Skin of body (tissue), 2 donors: ENCODE data around the gene SNAPIN. TPM values are rescaled to one million over a fixed set of nuclear protein-coding genes. Genes with fewer than 3 reads are reported as not detected.

Experiments
- DNase-seq: peaks from one replicate; lab custom pipeline; 2025; lab: John Stamatoyannopoulos, UW
- total RNA-seq: library from RNA; depleted of rRNA; stranded (reverse); fragments of >200 nt; gene quantifications from one replicate; pipeline ENCODE4 v1.2.3, GENCODE V29; 2014

Gene SNAPIN
- total RNA-seq, 1 donor from 2014 or later: 33.2 TPM

DNA sequence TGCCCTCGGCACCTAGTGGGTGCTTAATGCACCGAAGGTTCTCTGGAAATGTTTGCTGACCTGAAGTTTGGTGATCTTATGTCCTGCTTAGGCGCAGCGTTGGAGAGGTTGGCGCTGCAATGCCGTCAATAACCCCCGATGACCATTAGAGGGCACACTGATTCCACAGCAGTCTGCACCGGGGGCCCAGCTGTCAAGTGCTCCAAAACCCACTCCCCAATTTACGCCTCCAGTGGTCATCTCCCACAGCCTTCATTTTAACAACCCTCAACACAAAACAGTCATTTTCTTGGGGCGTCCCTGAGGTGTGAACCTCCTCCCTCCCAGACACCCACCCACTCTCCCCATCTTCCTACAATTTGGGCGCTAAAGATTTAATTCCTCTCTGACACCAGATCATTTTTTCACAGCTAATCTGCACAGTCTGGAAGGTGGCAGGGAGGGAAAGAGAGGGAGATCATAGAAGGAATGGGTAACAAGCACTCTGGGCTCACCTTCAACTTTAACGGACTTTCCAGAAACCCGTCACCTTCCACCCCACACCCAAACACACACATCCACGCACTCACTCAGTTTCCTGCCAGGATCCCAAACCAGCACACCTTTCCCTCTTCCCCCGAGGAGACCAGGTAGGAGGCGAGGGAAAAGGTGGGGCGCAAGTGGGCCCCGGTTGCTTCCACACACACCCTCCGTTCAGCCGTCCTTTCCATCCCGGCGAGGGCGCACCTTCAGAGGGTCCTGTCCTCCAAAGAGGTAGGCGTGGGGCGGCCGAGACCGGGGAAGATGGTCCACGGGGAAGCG, 19.4 kb downstream of the SNAPIN start:
- peak; percentile 58 for DNase-seq

DNA sequence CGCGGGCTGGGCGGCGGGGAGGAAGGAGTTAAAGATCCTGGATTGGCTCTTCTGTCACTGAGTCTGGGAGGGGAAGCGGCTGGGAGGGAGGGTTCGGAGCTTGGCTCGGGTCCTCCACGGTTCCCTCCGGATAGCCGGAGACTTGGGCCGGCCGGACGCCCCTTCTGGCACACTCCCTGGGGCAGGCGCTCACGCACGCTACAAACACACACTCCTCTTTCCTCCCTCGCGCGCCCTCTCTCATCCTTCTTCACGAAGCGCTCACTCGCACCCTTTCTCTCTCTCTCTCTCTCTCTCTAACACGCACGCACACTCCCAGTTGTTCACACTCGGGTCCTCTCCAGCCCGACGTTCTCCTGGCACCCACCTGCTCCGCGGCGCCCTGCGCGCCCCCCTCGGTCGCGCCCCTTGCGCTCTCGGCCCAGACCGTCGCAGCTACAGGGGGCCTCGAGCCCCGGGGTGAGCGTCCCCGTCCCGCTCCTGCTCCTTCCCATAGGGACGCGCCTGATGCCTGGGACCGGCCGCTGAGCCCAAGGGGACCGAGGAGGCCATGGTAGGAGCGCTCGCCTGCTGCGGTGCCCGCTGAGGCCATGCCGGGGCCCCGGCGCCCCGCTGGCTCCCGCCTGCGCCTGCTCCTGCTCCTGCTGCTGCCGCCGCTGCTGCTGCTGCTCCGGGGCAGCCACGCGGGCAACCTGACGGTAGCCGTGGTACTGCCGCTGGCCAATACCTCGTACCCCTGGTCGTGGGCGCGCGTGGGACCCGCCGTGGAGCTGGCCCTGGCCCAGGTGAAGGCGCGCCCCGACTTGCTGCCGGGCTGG, 20.2 kb downstream of the SNAPIN start, which contains the start of gene NPR1:
TSS of gene NPR1 (plus strand) at position 170 of the 818 bp plus-strand sequence. CDS start at position 591, 421 bp downstream.
- DNase-seq: peak; percentile 36

DNA sequence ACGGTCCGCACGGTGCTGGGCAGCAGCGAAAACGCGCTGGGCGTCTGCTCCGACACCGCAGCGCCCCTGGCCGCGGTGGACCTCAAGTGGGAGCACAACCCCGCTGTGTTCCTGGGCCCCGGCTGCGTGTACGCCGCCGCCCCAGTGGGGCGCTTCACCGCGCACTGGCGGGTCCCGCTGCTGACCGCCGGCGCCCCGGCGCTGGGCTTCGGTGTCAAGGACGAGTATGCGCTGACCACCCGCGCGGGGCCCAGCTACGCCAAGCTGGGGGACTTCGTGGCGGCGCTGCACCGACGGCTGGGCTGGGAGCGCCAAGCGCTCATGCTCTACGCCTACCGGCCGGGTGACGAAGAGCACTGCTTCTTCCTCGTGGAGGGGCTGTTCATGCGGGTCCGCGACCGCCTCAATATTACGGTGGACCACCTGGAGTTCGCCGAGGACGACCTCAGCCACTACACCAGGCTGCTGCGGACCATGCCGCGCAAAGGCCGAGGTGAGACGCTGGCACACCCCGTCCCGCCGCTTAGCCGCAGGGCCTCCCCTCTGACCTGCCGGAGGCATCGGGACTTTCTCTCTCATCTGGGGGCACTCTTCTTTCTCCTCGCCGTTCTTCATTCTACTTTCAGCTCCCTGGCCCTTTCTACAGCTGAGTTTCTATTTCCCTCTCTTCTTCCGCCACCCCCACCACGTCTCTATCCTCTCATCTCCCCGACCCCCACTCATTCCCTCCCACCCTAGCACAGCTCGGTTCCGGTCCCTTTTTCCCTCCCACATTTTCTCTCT, 21.0 kb downstream of the SNAPIN start:
- no peak for DNase-seq

DNA sequence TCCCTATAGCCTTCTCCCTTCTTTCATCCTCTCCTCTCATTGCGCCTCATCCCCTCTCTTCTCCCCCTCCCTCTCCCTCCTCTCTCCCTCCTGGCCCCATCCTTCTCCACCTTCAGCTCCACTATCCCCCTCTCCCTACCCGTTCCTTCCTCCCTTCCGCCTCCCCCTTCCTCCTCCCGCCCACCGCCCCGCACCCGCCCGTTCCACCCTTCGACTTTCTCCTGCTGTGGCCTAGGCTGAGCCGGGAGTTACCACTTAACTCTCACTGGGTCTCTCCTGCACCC, 21.6 kb downstream of the SNAPIN start:
- no peak for DNase-seq

DNA sequence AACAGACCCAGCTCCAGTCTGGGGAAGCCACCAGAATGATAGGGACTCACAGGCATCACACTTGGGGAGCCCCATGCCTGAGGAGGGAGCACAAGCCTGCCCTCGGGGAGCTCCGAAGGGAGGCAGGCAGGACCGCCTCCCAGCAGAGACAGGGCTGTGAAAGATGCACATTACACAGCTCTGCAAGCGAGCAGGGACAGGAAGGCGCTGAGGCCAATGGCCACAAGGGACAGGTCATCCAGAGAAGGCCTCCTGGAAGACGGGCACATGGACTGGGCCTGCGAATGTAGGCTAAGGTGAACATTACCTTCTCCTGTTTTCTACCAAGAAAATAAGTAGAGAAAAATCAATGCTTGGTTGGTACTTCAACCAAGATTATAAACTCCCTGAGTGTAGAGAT, 24.2 kb downstream of the SNAPIN start:
- DNase-seq: no peak

DNA sequence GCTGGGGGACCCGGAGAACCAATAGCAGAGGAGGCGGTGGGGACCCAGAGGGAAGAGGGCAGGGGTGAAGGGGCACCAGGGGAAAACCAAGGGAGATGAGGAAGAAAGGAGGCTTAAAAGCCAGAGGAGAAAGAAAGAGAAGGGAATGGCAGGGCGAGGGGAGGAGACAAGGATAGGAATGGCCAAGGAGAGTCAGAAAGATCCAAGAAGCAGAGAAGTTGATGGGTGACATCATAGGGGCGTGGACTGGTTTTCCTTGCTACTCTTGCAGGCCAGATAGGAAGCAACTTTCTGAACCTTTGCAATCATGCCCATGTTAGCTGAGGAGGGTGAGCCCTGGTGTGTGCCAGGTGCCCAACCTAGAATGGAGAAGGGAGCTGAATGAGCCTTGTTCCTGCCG, 25.4 kb downstream of the SNAPIN start:
- DNase-seq: no peak

DNA sequence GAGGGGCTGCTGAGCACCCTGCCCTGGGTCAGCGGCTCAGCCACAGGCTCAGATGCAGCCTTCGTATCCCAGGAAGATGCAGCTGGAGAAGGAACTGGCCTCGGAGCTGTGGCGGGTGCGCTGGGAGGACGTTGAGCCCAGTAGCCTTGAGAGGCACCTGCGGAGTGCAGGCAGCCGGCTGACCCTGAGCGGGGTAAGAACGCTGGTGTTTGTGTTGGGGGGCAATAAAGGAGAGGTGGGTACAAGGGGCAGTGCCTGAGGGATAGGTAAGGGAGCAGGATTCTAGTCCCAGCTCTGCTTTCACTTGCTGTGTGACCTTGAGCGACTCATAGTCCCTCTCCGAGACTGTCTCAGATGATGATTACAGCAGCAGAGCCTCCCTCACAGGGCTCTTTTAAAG, 26.4 kb downstream of the SNAPIN start:
- DNase-seq: no peak

DNA sequence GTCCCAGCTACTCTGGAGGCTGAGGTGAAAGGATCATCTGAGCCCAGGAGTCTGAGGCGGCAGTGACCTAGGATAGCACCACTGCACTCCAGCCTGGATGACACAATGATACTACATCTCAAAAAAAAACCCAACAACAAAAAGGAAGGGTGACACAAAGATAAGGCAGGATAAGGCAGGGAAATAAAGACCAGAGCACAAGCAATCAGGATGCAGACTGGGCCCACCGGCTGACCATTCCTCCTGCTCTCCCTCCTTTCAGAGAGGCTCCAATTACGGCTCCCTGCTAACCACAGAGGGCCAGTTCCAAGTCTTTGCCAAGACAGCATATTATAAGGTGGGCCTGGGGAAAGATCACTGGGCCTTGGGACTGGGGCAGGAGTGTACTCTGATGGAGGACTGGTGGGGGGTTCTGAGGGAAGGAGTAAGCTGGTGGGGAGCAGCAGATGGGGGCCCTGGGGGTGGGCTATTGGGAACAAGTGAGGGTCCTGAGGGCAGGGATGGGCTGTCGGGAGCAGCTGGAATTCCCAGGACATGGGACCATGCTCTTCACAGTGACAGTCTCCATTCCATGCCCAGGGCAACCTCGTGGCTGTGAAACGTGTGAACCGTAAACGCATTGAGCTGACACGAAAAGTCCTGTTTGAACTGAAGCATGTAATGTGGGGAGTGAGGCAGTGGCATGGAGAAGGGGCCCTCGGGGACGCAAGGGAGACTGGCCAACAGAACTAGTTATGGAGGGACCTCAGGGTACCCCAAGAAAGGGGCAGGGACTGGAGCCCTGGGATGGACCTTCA, 27.2 kb downstream of the SNAPIN start:
- DNase-seq: no peak

DNA sequence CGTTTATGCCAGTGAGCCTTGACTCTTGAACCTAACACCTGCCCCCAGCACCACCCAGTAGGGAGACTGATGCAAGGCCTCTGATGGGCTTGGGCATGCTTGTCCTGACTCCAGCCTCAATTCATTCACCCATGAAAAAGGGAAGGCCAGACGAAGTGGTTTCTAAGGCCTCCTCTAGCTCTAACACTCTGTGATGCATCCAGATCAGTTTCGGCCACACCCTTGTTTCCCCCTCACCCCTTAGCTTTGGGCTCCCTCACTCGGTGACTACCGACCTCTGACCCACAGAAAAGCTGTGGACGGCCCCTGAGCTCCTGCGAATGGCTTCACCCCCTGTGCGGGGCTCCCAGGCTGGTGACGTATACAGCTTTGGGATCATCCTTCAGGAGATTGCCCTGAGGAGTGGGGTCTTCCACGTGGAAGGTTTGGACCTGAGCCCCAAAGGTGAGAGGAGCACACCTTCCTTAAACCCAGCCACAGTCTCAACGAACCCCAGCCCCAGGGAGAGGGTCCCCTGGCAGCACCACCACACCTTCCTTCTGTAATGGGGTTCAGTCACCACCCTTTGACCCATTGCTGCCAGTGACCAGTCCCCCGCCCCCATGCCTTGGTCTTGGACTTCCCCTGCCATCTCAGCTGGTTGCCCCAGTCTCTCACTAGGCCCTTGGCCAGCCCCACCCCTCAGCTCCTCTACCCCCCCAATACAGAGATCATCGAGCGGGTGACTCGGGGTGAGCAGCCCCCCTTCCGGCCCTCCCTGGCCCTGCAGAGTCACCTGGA, 29.0 kb downstream of the SNAPIN start:
- DNase-seq: no peak

DNA sequence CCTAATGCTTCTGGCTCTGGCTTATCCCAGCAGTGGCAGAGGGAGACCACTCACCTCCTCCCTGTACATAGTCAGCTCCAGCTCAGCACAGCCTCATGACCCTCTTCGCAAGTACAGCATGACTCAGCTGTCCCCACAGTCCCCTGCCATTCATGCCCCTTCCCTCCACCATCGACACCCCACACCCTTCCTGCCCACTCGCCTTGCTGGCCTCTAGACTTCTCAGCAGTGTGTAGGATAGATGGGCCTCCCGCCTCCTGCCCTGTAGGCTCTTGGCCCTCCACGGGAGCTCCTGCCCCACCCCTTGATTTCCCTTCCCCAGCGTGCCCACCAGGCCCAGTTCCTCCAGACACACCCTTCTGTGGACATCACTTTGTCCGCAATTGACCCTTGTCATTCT, 29.8 kb downstream of the SNAPIN start:
- no peak for DNase-seq

DNA sequence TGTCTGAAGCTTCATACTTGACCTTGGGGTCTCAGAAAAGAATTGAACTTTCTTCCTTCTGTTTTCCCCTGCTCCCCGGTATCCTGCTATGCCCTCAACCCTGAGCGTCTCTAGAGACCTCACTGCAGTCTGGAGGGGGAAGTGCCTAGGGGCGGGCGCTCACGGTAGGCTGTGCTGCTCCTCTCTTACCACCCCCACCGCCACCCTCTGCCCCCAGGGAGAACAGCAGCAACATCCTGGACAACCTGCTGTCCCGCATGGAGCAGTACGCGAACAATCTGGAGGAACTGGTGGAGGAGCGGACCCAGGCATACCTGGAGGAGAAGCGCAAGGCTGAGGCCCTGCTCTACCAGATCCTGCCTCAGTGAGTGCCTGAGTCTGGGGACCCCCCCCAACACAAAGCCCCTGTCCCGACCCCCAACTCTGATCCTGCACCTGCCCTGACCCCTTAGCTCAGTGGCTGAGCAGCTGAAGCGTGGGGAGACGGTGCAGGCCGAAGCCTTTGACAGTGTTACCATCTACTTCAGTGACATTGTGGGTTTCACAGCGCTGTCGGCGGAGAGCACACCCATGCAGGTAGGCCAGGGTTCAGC, 30.3 kb downstream of the SNAPIN start:
- no peak for DNase-seq

DNA sequence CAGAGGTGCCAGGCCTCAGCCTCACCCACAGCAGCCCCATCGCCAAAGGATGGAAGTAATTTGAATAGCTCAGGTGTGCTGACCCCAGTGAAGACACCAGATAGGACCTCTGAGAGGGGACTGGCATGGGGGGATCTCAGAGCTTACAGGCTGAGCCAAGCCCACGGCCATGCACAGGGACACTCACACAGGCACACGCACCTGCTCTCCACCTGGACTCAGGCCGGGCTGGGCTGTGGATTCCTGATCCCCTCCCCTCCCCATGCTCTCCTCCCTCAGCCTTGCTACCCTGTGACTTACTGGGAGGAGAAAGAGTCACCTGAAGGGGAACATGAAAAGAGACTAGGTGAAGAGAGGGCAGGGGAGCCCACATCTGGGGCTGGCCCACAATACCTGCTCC, 35.0 kb downstream of the SNAPIN start:
- DNase-seq: no peak

DNA sequence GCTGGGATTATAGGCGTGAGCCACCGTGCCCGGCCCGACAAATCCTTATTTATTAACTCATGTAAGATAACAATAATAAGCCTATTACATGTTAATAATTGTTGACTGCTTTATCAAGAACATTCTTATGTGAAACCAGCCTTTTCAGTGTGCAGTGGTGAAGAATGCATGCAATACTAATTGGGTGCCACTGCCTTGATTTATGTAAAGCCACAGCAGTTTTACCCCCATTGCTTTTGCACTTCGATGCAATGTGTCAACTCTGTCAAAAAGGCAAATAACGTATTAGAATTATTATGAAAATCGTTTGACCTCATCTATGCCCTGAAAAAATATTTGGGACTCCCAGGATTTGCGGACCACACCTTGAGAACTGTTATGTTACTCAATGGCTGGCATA, 38.2 kb downstream of the SNAPIN start:
- DNase-seq: no peak

DNA sequence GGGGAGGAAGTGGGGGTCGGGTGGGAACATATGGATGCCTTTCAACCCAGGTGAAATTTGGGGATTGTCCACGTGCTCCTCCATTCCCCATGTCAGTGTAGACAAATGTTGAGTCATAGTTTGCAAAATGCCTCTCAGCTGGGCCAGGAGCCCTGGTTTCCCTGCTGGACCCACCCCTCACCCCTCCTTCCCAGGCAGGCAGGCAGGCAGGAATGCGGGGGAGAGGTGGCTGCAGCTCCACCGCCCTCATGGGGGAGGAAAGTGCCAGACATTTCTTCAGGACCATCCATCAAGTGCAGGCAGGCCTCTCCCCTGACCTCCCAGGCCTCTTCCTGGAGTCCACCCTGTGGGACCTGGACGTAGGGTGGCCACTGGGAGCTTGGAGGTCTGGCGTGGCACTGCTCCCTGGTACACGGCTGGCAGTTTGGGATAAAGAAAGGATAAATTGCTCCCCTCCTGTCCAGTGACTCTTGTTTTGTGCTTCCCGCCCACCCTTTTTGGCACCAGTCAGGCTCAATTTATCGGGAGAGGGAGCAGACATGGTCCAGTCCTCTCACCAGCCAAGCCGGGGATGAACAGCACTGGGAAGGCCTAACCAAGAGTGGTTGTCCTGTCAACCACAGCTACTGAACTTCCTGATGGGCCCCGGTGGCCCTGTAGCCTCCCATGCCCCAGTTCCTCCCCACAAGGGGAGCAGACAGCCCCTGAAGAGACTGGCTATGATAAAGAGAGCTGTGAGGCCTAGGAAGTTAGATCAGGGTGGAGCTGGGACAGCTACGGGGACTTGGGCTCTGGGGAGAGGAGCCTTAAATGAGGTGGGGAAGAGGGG, 38.9 kb downstream of the SNAPIN start:
- no peak for DNase-seq

DNA sequence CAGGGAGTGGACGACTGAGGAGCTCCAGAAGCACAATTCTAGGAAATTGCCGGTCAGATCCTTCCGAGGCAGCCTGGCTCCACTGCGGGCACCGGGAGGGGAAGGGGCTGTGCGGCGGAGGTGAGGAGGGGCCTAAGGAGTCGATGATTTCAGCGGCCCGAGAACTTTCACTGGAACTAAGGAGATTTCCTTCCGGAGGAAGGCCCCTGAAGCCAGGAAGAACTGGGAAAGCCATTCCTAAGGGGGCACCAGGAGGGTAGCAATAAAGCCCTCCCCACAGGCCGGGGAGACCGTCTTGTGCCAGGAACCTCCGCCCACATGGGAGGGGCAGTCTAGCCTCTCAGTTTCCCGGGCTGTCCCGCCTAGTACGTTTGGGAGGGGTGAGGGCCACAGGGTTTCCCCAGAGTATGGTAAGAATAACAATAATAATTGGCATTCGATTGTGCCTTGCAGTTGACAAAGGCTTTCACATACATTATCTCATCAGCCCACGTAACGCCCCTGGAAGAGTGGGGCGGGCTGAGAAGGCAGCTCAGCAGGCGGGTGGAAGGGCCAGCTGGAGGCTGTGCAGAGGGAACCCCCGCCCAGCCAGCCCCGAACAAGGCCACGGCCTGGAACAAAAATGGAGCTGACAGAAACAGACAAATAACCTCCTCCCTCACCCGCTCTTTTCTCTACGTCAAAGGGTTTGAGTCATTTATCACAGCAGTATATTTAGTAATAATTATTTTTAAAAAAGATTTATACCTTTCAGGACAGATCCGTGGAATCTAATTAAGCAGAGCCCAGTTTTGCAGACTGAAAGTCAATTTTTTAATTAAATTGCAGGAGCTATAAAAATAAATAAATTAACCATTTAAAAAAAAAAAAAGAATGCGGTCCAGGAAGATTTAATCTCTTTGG, 39.8 kb downstream of the SNAPIN start:
- peak; percentile 63 for DNase-seq

DNA sequence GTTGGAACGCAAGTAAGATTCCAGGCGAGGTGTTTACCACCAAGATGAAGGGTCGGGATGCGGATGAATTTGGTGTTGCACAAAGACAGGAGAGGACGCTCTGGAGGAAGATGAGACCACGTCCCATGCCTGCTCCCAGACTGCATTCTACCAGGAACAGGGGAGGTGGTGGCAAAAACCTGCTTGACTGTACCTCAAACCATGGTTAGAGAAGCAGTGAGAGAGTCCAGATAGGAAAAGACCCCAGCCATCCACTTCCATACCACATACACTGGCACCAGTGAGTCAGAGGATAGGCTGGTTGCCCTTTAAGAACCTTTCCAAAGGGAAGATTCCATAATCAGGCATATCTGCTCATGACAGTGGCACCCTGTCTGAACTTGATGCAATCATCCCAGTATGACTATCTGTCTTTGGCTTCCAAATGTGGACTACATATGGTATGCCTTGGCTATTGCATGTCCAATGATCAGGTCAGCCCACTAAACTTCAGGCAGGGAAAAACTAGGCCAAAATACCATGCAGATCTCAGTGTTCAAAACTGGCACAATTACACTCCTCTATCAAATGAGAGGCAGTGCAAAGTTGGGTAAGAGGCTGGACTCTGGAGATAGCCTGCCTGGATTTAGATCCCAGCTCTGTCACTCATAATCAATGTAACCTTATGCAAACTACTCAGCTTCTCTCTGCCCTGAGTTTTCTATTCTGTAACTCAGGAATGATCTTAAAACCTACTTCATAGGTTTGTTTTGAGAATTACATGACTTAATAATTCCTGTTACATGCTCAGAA, 40.6 kb downstream of the SNAPIN start:
- no peak for DNase-seq

DNA sequence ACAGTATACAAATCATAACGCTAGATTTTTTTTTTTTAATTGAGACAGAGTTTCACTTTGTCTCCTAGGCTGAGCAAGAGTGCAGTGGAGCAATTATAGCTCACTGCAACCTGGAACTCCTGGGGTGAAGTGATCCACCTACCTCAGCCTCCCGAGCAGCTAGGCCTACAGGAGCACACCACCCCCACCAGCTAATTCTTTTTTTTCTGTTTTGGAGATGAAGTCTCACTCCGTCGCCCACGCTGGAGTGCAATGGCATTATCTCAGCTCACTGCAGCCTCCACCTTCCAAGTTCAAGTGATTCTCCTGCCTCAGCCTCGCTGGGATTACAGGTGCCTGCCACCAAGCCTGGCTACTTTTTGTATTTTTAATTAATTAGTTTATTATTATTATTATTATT, 41.3 kb downstream of the SNAPIN start:
- DNase-seq: no peak
